Spleen (tissue), 7 donors: Measurements from ENCODE around the gene POU2AF2.

ENCODE experiments used
- POLR2AphosphoS5 ChIP-seq, 3 donors: sonication (generic); formaldehyde crosslinking; IDR thresholded peaks; one replicate each; pipeline ENCODE4 v1.5.1; 2017; ENCODE audit warnings: antibody characterized with exemption in 3 of 3
- TF ChIP-seq, protein P1 (sequence below), 11 experiments: fragments of 200-600 bp in 7 of 11; fragments of 450-650 bp in 4 of 11; sonication (generic) in 4 of 11; IDR thresholded peaks in 8 of 11; conservative IDR thresholded peaks in 3 of 11; 1 replicate in 7 of 11; 2 replicates in 4 of 11; pipeline versions ENCODE4 v1.4.0 to v1.8.0; 2016 to 2021; ENCODE audit warnings: antibody characterized with exemption in 11 of 11, inconsistent platforms in 4 of 11, mild to moderate bottlenecking in 1 of 11
- donor health status: DM: no; HTN: no; CAD: no; lungs with moderate emphysema.
- donor health status: DM: no; HTN: no; CAD: no.
- donor health status: DM: no; HTN: no; CAD: no.

DNA sequence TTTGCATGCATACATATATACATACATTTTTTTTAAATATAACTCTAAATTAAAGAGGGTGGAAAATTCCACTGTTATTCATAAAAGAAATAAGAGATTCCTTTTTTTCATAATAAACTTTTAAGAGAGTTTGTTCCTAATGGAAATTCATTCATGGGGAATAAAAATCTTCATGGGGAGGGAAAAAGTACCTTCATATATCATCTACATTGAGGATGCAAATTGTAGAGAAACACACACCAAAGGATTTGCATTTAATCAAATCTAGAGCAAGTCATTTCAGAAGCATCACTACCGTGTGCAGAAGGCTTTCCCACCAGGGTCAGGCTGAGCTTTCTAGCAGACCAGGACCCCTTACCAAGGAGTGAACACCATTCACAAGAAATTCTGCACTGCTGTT, at the start of gene POU2AF2:
- TF ChIP-seq, protein P1, sequence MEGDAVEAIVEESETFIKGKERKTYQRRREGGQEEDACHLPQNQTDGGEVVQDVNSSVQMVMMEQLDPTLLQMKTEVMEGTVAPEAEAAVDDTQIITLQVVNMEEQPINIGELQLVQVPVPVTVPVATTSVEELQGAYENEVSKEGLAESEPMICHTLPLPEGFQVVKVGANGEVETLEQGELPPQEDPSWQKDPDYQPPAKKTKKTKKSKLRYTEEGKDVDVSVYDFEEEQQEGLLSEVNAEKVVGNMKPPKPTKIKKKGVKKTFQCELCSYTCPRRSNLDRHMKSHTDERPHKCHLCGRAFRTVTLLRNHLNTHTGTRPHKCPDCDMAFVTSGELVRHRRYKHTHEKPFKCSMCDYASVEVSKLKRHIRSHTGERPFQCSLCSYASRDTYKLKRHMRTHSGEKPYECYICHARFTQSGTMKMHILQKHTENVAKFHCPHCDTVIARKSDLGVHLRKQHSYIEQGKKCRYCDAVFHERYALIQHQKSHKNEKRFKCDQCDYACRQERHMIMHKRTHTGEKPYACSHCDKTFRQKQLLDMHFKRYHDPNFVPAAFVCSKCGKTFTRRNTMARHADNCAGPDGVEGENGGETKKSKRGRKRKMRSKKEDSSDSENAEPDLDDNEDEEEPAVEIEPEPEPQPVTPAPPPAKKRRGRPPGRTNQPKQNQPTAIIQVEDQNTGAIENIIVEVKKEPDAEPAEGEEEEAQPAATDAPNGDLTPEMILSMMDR (IDR thresholded peaks at IDR 0.05 in 8 of 11, conservative IDR thresholded peaks at IDR 0.05 in 3 of 11), result no peak
- TF ChIP-seq POLR2AphosphoS5 (IDR thresholded peaks at IDR 0.05), result no peak
